IMR-90 (cell line): Measurements from ENCODE around the gene RRN3. TPM values are rescaled to one million over a fixed set of nuclear protein-coding genes. Genes with fewer than 3 reads are reported as not detected.

Experiments used
- ATAC-seq: fragments of 200-7000 bp; cut with Tn5 transposase; 2 replicates; pipeline ENCODE4 v1.9.1; 2020; ENCODE audit warnings: low read depth, mild to moderate bottlenecking, moderate library complexity
- BruUV-seq: library from RNA; stranded (reverse); fragments of 400-500 nt; replicated peaks from 2 replicates; lab custom pipeline; 2021; lab: Mats Ljungman, UMichigan
- CTCF ChIA-PET: fragments of 300-600 bp; formaldehyde crosslinking; extraction: SDS; loops from one replicate; lab custom pipeline; 2021; ENCODE audit warnings: antibody characterized with exemption; lab: Yijun Ruan, JAX
- POLR2A ChIA-PET: fragments of 300-600 bp; sonication (Branson Sonifier 250); formaldehyde crosslinking; loops from one replicate; lab custom pipeline; 2022; ENCODE audit warnings: antibody characterized with exemption; ENCODE audit not compliant: unreplicated experiment; lab: Charles Lee
- DNase-seq: peaks from one replicate; pipeline ENCODE4 v3.0.0; 2013
- H2AFZ ChIP-seq: replicated peaks from 2 replicates; pipeline ENCODE3; 2013; ENCODE audit warnings: low read length, mild to moderate bottlenecking; ENCODE audit not compliant: poor library complexity
- H2AK5ac ChIP-seq: 2 replicates; pipeline ENCODE4 v1.6.1; 2013; ENCODE audit warnings: low read depth, low read length, inconsistent platforms
- H2AK9ac ChIP-seq: replicated peaks from 2 replicates; pipeline ENCODE3; 2013; ENCODE audit warnings: mild to moderate bottlenecking, low read depth, low read length, moderate library complexity; ENCODE audit not compliant: poor library complexity
- H2BK120ac ChIP-seq: 2 replicates; pipeline ENCODE4 v1.6.1; 2013; ENCODE audit warnings: low read depth, low read length, inconsistent platforms
- H2BK15ac ChIP-seq: 3 replicates; pipeline ENCODE4 v1.6.1; 2013; ENCODE audit warnings: low read depth, low read length, inconsistent platforms
- H2BK20ac ChIP-seq: 2 replicates; pipeline ENCODE4 v1.6.1; 2013; ENCODE audit warnings: low read depth, mild to moderate bottlenecking, inconsistent platforms, low read length, moderate library complexity
- H2BK5ac ChIP-seq: 2 replicates; pipeline ENCODE4 v1.6.1; 2013; ENCODE audit warnings: mild to moderate bottlenecking, low read depth, low read length, inconsistent platforms; ENCODE audit not compliant: poor library complexity, severe bottlenecking
- H3K14ac ChIP-seq: replicated peaks from 2 replicates; pipeline ENCODE4 v1.6.1; 2013; ENCODE audit warnings: low read depth, low read length, inconsistent platforms
- H3K18ac ChIP-seq: 2 replicates; pipeline ENCODE4 v1.6.1; 2013; ENCODE audit warnings: low read depth, low read length, control low read depth
- H3K23ac ChIP-seq: 2 replicates; pipeline ENCODE4 v1.6.1; 2013; ENCODE audit warnings: low read depth, low read length, inconsistent platforms
- H3K27ac ChIP-seq: 2 replicates; pipeline ENCODE4 v1.5.1; 2013; ENCODE audit warnings: mild to moderate bottlenecking, control low read depth, low read length; ENCODE audit not compliant: insufficient read depth
- H3K27me3 ChIP-seq: 2 replicates; pipeline ENCODE4 v1.6.1; 2013; ENCODE audit warnings: low read length; ENCODE audit not compliant: control insufficient read depth, insufficient read depth
- H3K36me3 ChIP-seq: 2 replicates; pipeline ENCODE4 v1.6.1; 2013; ENCODE audit warnings: low read length, mixed read lengths; ENCODE audit not compliant: control insufficient read depth, insufficient read depth
- H3K4ac ChIP-seq: 2 replicates; pipeline ENCODE4 v1.6.1; 2013; ENCODE audit warnings: low read depth, low read length, inconsistent platforms
- H3K4me1 ChIP-seq: 2 replicates; pipeline ENCODE4 v1.6.1; 2013; ENCODE audit warnings: low read length, mixed read lengths; ENCODE audit not compliant: control insufficient read depth, insufficient read depth
- H3K4me2 ChIP-seq: 2 replicates; pipeline ENCODE4 v1.6.1; 2013; ENCODE audit warnings: low read depth, mild to moderate bottlenecking, control low read depth, low read length, moderate library complexity
- H3K4me3 ChIP-seq: 2 replicates; pipeline ENCODE4 v1.5.1; 2013; ENCODE audit warnings: low read depth, mild to moderate bottlenecking, control low read depth, low read length, moderate library complexity; ENCODE audit not compliant: insufficient read depth
- H3K56ac ChIP-seq: 2 replicates; pipeline ENCODE4 v1.6.1; 2013; ENCODE audit warnings: low read length, inconsistent platforms; ENCODE audit not compliant: insufficient read depth; ENCODE audit errors: extremely low read depth
- H3K79me1 ChIP-seq, 2 experiments: 2 replicates each; pipeline ENCODE4 v1.6.1; 2013; ENCODE audit warnings: low read length in 2 of 2, inconsistent platforms in 1 of 2, low read depth in 1 of 2
- H3K9ac ChIP-seq: 2 replicates; pipeline ENCODE4 v1.6.1; 2013; ENCODE audit warnings: low read depth, low read length, control low read depth
- H3K9me1 ChIP-seq: 2 replicates; pipeline ENCODE4 v1.6.1; 2013; ENCODE audit warnings: low read length, inconsistent platforms; ENCODE audit not compliant: insufficient read depth
- H3K9me3 ChIP-seq: 2 replicates; pipeline ENCODE4 v1.6.1; 2013; ENCODE audit warnings: low read length; ENCODE audit not compliant: control insufficient read depth, insufficient read depth
- H4K20me1 ChIP-seq: 2 replicates; pipeline ENCODE4 v1.6.1; 2013; ENCODE audit warnings: low read length, inconsistent platforms; ENCODE audit not compliant: insufficient read depth
- H4K5ac ChIP-seq: 2 replicates; pipeline ENCODE4 v1.6.1; 2013; ENCODE audit warnings: mild to moderate bottlenecking, low read depth, low read length, control low read depth
- H4K8ac ChIP-seq, 2 experiments: 2 replicates each; pipeline ENCODE4 v1.6.1; 2013; ENCODE audit warnings: low read depth in 2 of 2, low read length in 2 of 2, control low read depth in 1 of 2, inconsistent platforms in 1 of 2
- H4K91ac ChIP-seq: 2 replicates; pipeline ENCODE4 v1.6.1; 2013; ENCODE audit warnings: low read depth, low read length, inconsistent platforms; ENCODE audit not compliant: insufficient read depth
- CEBPB ChIP-seq: IDR thresholded peaks from 2 replicates; pipeline ENCODE4 v1.6.1; 2012; ENCODE audit warnings: low read depth, low read length, improper control_type of control experiment
- CHD1 ChIP-seq: IDR thresholded peaks from 2 replicates; pipeline ENCODE4 v1.6.1; 2012; ENCODE audit warnings: low read depth, low read length, improper control_type of control experiment
- FOS ChIP-seq: fragments of 150-350 bp; IDR thresholded peaks from 2 replicates; pipeline ENCODE4 v1.6.1; 2016; ENCODE audit warnings: low read depth, low read length
- MAFK ChIP-seq: IDR thresholded peaks from 2 replicates; pipeline ENCODE4 v1.6.1; 2012; ENCODE audit warnings: low read depth, low read length, improper control_type of control experiment
- MAZ ChIP-seq: IDR thresholded peaks from 2 replicates; pipeline ENCODE4 v1.6.1; 2012; ENCODE audit warnings: low read depth, mild to moderate bottlenecking, low read length, improper control_type of control experiment, moderate library complexity, borderline replicate concordance
- MXI1 ChIP-seq: IDR thresholded peaks from 2 replicates; pipeline ENCODE4 v1.6.1; 2012; ENCODE audit warnings: low read depth, mild to moderate bottlenecking, low read length, moderate library complexity, borderline replicate concordance
- NFE2L2 ChIP-seq: fragments of 150-350 bp; IDR thresholded peaks from 2 replicates; pipeline ENCODE4 v1.6.1; 2016; ENCODE audit warnings: low read depth, mild to moderate bottlenecking, low read length
- POLR2A ChIP-seq: IDR thresholded peaks from 2 replicates; pipeline ENCODE4 v1.6.1; 2012; ENCODE audit warnings: mild to moderate bottlenecking, low read depth, low read length
- RAD21 ChIP-seq: IDR thresholded peaks from 2 replicates; pipeline ENCODE4 v1.6.1; 2012; ENCODE audit warnings: low read length, improper control_type of control experiment
- RCOR1 ChIP-seq: IDR thresholded peaks from 2 replicates; pipeline ENCODE4 v1.6.1; 2012; ENCODE audit warnings: mild to moderate bottlenecking, low read length, improper control_type of control experiment; ENCODE audit not compliant: insufficient replicate concordance
- RFX5 ChIP-seq: IDR thresholded peaks from 2 replicates; pipeline ENCODE4 v1.8.0; 2012; ENCODE audit warnings: low read depth, mild to moderate bottlenecking, low read length, moderate library complexity
- SMC3 ChIP-seq: fragments of 150-350 bp; IDR thresholded peaks from 2 replicates; pipeline ENCODE4 v1.6.1; 2016; ENCODE audit warnings: low read depth, mild to moderate bottlenecking, antibody characterized with exemption, low read length, moderate library complexity
- WGBS, 2 experiments: methylation state at CpG; one replicate each; pipeline versions ENCODE4 v1.1.5 to v1.1.7; 2013; ENCODE audit warnings: missing lambda C conversion rate in 2 of 2; ENCODE audit not compliant: insufficient read length in 1 of 2; ENCODE audit errors: extremely low coverage in 2 of 2; 5-methylcytosine and 5-hydroxymethylcytosine counted together
- dilution Hi-C: fragments of 300-500 bp; cut with HindIII; formaldehyde crosslinking; loops from one replicate; pipeline ENCODE4 v1.14.3; 2018; ENCODE audit warnings: low sequenced_read_pairs; ENCODE audit not compliant: unreplicated experiment
- in situ Hi-C: fragments of 300-500 bp; cut with MboI; formaldehyde crosslinking; loops from 3 replicates; pipeline ENCODE4 v1.14.3; 2019; ENCODE audit warnings: low sequenced_read_pairs, inconsistent platforms, mixed read lengths
- intact Hi-C: fragments of 100-400 bp; cut with micrococcal nuclease; formaldehyde crosslinking; loops from 2 replicates; pipeline ENCODE4 v1.10.0; 2022
- polyA plus RNA-seq, 3 experiments: library from polyadenylated mRNA; depleted of rRNA; stranded (reverse); fragments of >200 nt; gene quantifications; 2 replicates each; pipeline ENCODE4 v1.2.3, GENCODE V29; 2012; ENCODE audit warnings: low replicate concordance in 1 of 3
- total RNA-seq: library from RNA; depleted of rRNA; stranded (reverse); fragments of >200 nt; gene quantifications from 2 replicates; pipeline ENCODE4 v1.2.3, GENCODE V29; 2012
- TF ChIP-seq, protein P1 (sequence below): conservative IDR thresholded peaks from 2 replicates; pipeline ENCODE4 v1.5.1; 2012; ENCODE audit warnings: mild to moderate bottlenecking, low read depth, low read length, improper control_type of control experiment
- TF ChIP-seq, protein P2 (sequence below): fragments of 150-350 bp; IDR thresholded peaks from 2 replicates; pipeline ENCODE4 v1.6.1; 2016; ENCODE audit warnings: low read depth, mild to moderate bottlenecking, low read length, moderate library complexity, borderline replicate concordance
- TF ChIP-seq, protein P3 (sequence below): fragments of 150-350 bp; IDR thresholded peaks from 2 replicates; pipeline ENCODE4 v1.6.1; 2017; ENCODE audit warnings: mild to moderate bottlenecking, antibody characterized with exemption, low read length, low read depth

Gene RRN3
- total and polyA plus RNA-seq, 2 of the 4 experiments (the other 2 are of a cell fraction) = 22.1 to 47.7 TPM

GRCh38 chr16:15032547-15033308 lies 61.3 kb downstream of the RRN3 start:
- no peak overlapping the region for H2AFZ ChIP-seq
- H3K4me1 ChIP-seq = no peaks in the 10 kb centered on the region
- H2BK5ac ChIP-seq = no peak overlapping the region
- H2AK5ac ChIP-seq = no peak overlapping the region
- H3K56ac ChIP-seq = no peak overlapping the region
- BruUV-seq = no TSS peak
- POLR2A ChIA-PET = no interaction called here
- no peak overlapping the region for H4K91ac ChIP-seq
- H3K4ac ChIP-seq = no peak overlapping the region
- H2BK120ac ChIP-seq = no peak overlapping the region
- H3K27ac ChIP-seq = no peak overlapping the region
- intact Hi-C loops = no loop called here
- no peak overlapping the region for H4K5ac ChIP-seq
- H4K20me1 ChIP-seq = peaks cover 20% of the 10 kb centered on the region
- H3K9ac ChIP-seq = no peak overlapping the region
- peaks cover 77% of the 10 kb centered on the region for H3K36me3 ChIP-seq
- DNase-seq (peak; percentile 31), ATAC-seq (no peak)
- CTCF ChIA-PET = no interaction called here
- no peak overlapping the region for H3K23ac ChIP-seq
- dilution Hi-C loops = no loop called here
- H2BK20ac ChIP-seq = no peak overlapping the region
- no peaks in the 10 kb centered on the region for H3K9me3 ChIP-seq
- in situ Hi-C loops = no loop called here
- peaks cover 7% of the 10 kb centered on the region; the same call in 1 of the 2 replicates for H3K9me1 ChIP-seq
- H3K4me3 ChIP-seq = no peak overlapping the region
- H2BK15ac ChIP-seq = no peak overlapping the region
- 90% methylated on average over 6 of the region's 13 CpGs; no CpG with 5 or more reads in 1 of the 2 experiments for WGBS, 2 experiments
- H3K14ac ChIP-seq = no peak overlapping the region
- no peak overlapping the region for H3K18ac ChIP-seq
- no peak overlapping the region for H4K8ac ChIP-seq
- H2AK9ac ChIP-seq = no peak overlapping the region
- peaks cover 0 to 14% of the 10 kb centered on the region in 2 experiments; a peak in 1 of 4 replicates for H3K79me1 ChIP-seq
- no peak overlapping the region for H3K4me2 ChIP-seq
- no peaks in the 10 kb centered on the region for H3K27me3 ChIP-seq
- TF ChIP-seq, protein P1, sequence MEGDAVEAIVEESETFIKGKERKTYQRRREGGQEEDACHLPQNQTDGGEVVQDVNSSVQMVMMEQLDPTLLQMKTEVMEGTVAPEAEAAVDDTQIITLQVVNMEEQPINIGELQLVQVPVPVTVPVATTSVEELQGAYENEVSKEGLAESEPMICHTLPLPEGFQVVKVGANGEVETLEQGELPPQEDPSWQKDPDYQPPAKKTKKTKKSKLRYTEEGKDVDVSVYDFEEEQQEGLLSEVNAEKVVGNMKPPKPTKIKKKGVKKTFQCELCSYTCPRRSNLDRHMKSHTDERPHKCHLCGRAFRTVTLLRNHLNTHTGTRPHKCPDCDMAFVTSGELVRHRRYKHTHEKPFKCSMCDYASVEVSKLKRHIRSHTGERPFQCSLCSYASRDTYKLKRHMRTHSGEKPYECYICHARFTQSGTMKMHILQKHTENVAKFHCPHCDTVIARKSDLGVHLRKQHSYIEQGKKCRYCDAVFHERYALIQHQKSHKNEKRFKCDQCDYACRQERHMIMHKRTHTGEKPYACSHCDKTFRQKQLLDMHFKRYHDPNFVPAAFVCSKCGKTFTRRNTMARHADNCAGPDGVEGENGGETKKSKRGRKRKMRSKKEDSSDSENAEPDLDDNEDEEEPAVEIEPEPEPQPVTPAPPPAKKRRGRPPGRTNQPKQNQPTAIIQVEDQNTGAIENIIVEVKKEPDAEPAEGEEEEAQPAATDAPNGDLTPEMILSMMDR = no peak
- TF ChIP-seq RAD21 (no peak), MAFK (no peak), CHD1 (no peak), MXI1 (no peak), FOS (no peak), NFE2L2 (no peak), POLR2A (no peak), RFX5 (no peak), SMC3 (no peak), CEBPB (no peak), MAZ (no peak), RCOR1 (no peak)
- TF ChIP-seq, protein P2, sequence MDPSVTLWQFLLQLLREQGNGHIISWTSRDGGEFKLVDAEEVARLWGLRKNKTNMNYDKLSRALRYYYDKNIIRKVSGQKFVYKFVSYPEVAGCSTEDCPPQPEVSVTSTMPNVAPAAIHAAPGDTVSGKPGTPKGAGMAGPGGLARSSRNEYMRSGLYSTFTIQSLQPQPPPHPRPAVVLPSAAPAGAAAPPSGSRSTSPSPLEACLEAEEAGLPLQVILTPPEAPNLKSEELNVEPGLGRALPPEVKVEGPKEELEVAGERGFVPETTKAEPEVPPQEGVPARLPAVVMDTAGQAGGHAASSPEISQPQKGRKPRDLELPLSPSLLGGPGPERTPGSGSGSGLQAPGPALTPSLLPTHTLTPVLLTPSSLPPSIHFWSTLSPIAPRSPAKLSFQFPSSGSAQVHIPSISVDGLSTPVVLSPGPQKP = no peak
- TF ChIP-seq, protein P3, sequence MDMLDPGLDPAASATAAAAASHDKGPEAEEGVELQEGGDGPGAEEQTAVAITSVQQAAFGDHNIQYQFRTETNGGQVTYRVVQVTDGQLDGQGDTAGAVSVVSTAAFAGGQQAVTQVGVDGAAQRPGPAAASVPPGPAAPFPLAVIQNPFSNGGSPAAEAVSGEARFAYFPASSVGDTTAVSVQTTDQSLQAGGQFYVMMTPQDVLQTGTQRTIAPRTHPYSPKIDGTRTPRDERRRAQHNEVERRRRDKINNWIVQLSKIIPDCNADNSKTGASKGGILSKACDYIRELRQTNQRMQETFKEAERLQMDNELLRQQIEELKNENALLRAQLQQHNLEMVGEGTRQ = no peak
